Tibial nerve (tissue), 4 donors: ENCODE results near the gene AMER2. TPM values are rescaled to one million over a fixed set of nuclear protein-coding genes. Genes with fewer than 3 reads are reported as not detected.

Source experiments
- DNase-seq, 2 donors: peaks; one replicate each; pipeline ENCODE4 v3.0.0-alpha.2; 2019; ENCODE audit warnings: low spot score in 2 of 2
- H3K27ac ChIP-seq, 4 donors: fragments of 200-600 bp; sonication (generic) in 3 of 4; one replicate each; pipeline ENCODE4 v1.5.1; 2017 to 2019; ENCODE audit warnings: mild to moderate bottlenecking in 1 of 4
- H3K27me3 ChIP-seq, 2 donors: fragments of 200-600 bp; sonication (generic) in 1 of 2; one replicate each; pipeline versions ENCODE4 v1.5.1 to v1.6.0; 2017 to 2019
- H3K36me3 ChIP-seq, 3 donors: fragments of 200-600 bp; sonication (generic); one replicate each; pipeline ENCODE4 v1.5.1; 2018 to 2019
- H3K4me1 ChIP-seq, 4 donors: fragments of 200-600 bp; sonication (generic) in 3 of 4; one replicate each; pipeline ENCODE4 v1.5.1; 2017 to 2019
- H3K4me3 ChIP-seq, 4 donors: fragments of 200-600 bp; sonication (generic) in 3 of 4; one replicate each; pipeline ENCODE4 v1.5.1; 2017 to 2019; ENCODE audit warnings: mild to moderate bottlenecking in 1 of 4, moderate library complexity in 1 of 4
- H3K9me3 ChIP-seq, 4 donors: fragments of 200-600 bp; sonication (generic) in 3 of 4; one replicate each; pipeline ENCODE4 v1.5.1; 2017 to 2019
- CTCF ChIP-seq, 5 experiments: fragments of 200-600 bp in 3 of 5; fragments of 450-650 bp in 2 of 5; sonication (generic) in 3 of 5; IDR thresholded peaks; one replicate each; pipeline ENCODE4 v1.5.1; 2016 to 2019; ENCODE audit warnings: antibody characterized with exemption in 5 of 5, mild to moderate bottlenecking in 3 of 5, moderate library complexity in 2 of 5
- EP300 ChIP-seq, 2 donors: sonication (generic); formaldehyde crosslinking; IDR thresholded peaks; one replicate each; pipeline ENCODE4 v1.6.1; 2017; ENCODE audit warnings: antibody characterized with exemption in 2 of 2, mild to moderate bottlenecking in 1 of 2
- POLR2A ChIP-seq, 2 donors: fragments of 450-650 bp; IDR thresholded peaks; one replicate each; pipeline ENCODE4 v1.6.1; 2017; ENCODE audit warnings: antibody characterized with exemption in 2 of 2, mild to moderate bottlenecking in 2 of 2, moderate library complexity in 2 of 2
- WGBS, 2 donors: methylation state at CpG; one replicate each; pipeline ENCODE4 v1.1.5; 2018; 5-methylcytosine and 5-hydroxymethylcytosine counted together
- total RNA-seq, 4 donors: library from RNA; depleted of rRNA; stranded (reverse); fragments of >200 nt; gene quantifications; one replicate each; pipeline ENCODE4 v1.1.0, GENCODE V29; 2016

AMER2 gene
- total RNA-seq, 4 donors from 2014 or later, result 0.22 to 1.4 TPM; not detected in 2

- no peaks in the 10 kb centered on the region for H3K27me3 ChIP-seq
- no peak overlapping the region for H3K27ac ChIP-seq
- no peaks in the 10 kb centered on the region for H3K4me1 ChIP-seq
- no peaks in the 10 kb centered on the region for H3K36me3 ChIP-seq
- no peak for DNase-seq
- 65 to 67% methylated on average over 4 of the region's 4 CpGs for WGBS, 2 donors
- no peak for TF ChIP-seq CTCF (IDR thresholded peaks at IDR 0.05)
- no peak for TF ChIP-seq POLR2A (IDR thresholded peaks at IDR 0.05)
- no peak for TF ChIP-seq EP300 (IDR thresholded peaks at IDR 0.05)
- H3K4me3 ChIP-seq, result no peak overlapping the region
- no peaks in the 10 kb centered on the region for H3K9me3 ChIP-seq
Observed at GRCh38 chr13:25147638-25148401, 24.3 kb downstream of the AMER2 start.

GRCh38 chr13:25143706-25144105 lies 28.4 kb downstream of the AMER2 start:
- Histone ChIP-seq H3K4me1 (no peaks in the 10 kb centered on the region), H3K9me3 (no peaks in the 10 kb centered on the region), H3K27me3 (no peaks in the 10 kb centered on the region), H3K36me3 (no peaks in the 10 kb centered on the region), H3K27ac (no peak overlapping the region), H3K4me3 (no peak overlapping the region)
- 74 to 79% methylated on average over 7 of the region's 7 CpGs for WGBS, 2 donors
- TF ChIP-seq CTCF (IDR thresholded peaks at IDR 0.05), result no peak
- no peak for TF ChIP-seq EP300 (IDR thresholded peaks at IDR 0.05)
- no peak for TF ChIP-seq POLR2A (IDR thresholded peaks at IDR 0.05)
- no peak for DNase-seq

GRCh38 chr13:25141042-25141441 lies 31.0 kb downstream of the AMER2 start:
- no peaks in the 10 kb centered on the region for H3K9me3 ChIP-seq
- TF ChIP-seq CTCF (IDR thresholded peaks at IDR 0.05) (no peak), POLR2A (IDR thresholded peaks at IDR 0.05) (no peak), EP300 (IDR thresholded peaks at IDR 0.05) (no peak)
- no peak overlapping the region for H3K4me3 ChIP-seq
- H3K4me1 ChIP-seq, result no peaks in the 10 kb centered on the region
- no peaks in the 10 kb centered on the region for H3K36me3 ChIP-seq
- no peak for DNase-seq
- 79 to 85% methylated on average over 5 of the region's 5 CpGs for WGBS, 2 donors
- H3K27ac ChIP-seq, result no peak overlapping the region
- peaks cover 0 to 6% of the 10 kb centered on the region in 2 donors for H3K27me3 ChIP-seq

- WGBS, 2 donors, result 50 to 51% methylated on average over 3 of the region's 3 CpGs
- DNase-seq, result no peak
- peaks cover 0 to 6% of the 10 kb centered on the region in 2 donors for H3K27me3 ChIP-seq
Observed at GRCh38 chr13:25137788-25138115, 34.3 kb downstream of the AMER2 start.

More at GRCh38 chr13:25137788-25138115, 34.3 kb downstream of the AMER2 start:
- no peaks in the 10 kb centered on the region for H3K4me1 ChIP-seq
- no peak for TF ChIP-seq POLR2A (IDR thresholded peaks at IDR 0.05)
- TF ChIP-seq CTCF (IDR thresholded peaks at IDR 0.05), result no peak
- no peak for TF ChIP-seq EP300 (IDR thresholded peaks at IDR 0.05)
- H3K9me3 ChIP-seq, result peaks cover 0 to 10% (median 0%) of the 10 kb centered on the region in 4 donors
- H3K36me3 ChIP-seq, result no peaks in the 10 kb centered on the region
- no peak overlapping the region for H3K4me3 ChIP-seq
- H3K27ac ChIP-seq, result no peak overlapping the region
